ENCODE results near the gene PRRG1.

- TF ChIP-seq CTCF (IDR thresholded peaks at IDR 0.05; ENCODE audit: low read depth, low read length) (no peak), EZH2phosphoT487 (IDR thresholded peaks at IDR 0.05; ENCODE audit: low read depth) (no peak)
Observed at GRCh38 chrX:37383313-37383712, 34.1 kb downstream of the PRRG1 start.
